Ramos (cell line): Measurements from ENCODE around the gene COG1.

Source experiments
- in situ Hi-C: fragments of 300-500 bp; cut with MboI; formaldehyde crosslinking; loops from one replicate; pipeline ENCODE4 v1.14.3; 2022; ENCODE audit warnings: low sequenced_read_pairs; ENCODE audit not compliant: unreplicated experiment

Gene COG1

GRCh38 chr17:73224663-73225305 is 31.9 kb downstream of the COG1 start:
- in situ Hi-C loops = no loop called here

GRCh38 chr17:73226556-73227172 is 33.8 kb downstream of the COG1 start:
- in situ Hi-C loops = no loop called here

- in situ Hi-C loops = no loop called here
These were observed 34.5 kb downstream of the COG1 start for GRCh38 chr17:73227379-73227778.

- in situ Hi-C loops = no loop called here
These were observed 35.1 kb downstream of the COG1 start for GRCh38 chr17:73227944-73228343.

GRCh38 chr17:73228748-73229236 is 35.9 kb downstream of the COG1 start:
- in situ Hi-C loops = no loop called here

- in situ Hi-C loops = no loop called here
These were observed 37.2 kb downstream of the COG1 start for GRCh38 chr17:73230088-73230487.

- in situ Hi-C loops = no loop called here
These were observed 38.5 kb downstream of the COG1 start for GRCh38 chr17:73231395-73231794.

- in situ Hi-C loops = no loop called here
These were observed 39.2 kb downstream of the COG1 start for GRCh38 chr17:73231841-73232586.

GRCh38 chr17:73232587-73233373 is 39.9 kb downstream of the COG1 start:
- in situ Hi-C loops = no loop called here

- in situ Hi-C loops = no loop called here
These were observed 41.9 kb downstream of the COG1 start for GRCh38 chr17:73234736-73235135.

GRCh38 chr17:73237714-73238113 is 44.9 kb downstream of the COG1 start:
- in situ Hi-C loops = no loop called here

GRCh38 chr17:73240561-73240960 is 47.7 kb downstream of the COG1 start:
- in situ Hi-C loops = no loop called here

GRCh38 chr17:73247726-73248125 is 54.9 kb downstream of the COG1 start:
- in situ Hi-C loops = no loop called here

- in situ Hi-C loops = no loop called here
These were observed 55.7 kb downstream of the COG1 start for GRCh38 chr17:73248532-73248931.

- in situ Hi-C loops = no loop called here
These were observed 56.8 kb downstream of the COG1 start for GRCh38 chr17:73249700-73250099.

GRCh38 chr17:73250851-73251640 is 58.2 kb downstream of the COG1 start:
- in situ Hi-C loops = no loop called here

- in situ Hi-C loops = no loop called here
These were observed 59.0 kb downstream of the COG1 start for GRCh38 chr17:73251871-73252270.

- in situ Hi-C loops = loop anchor here (5.0 kb wide), 1 partner anchor 117 kb away; no protein-coding TSS in a partner anchor
These were observed 62.9 kb downstream of the COG1 start for GRCh38 chr17:73255671-73256181.

- in situ Hi-C loops = loop anchor here (5.0 kb wide), 1 partner anchor 116 kb away; no protein-coding TSS in a partner anchor
These were observed 63.4 kb downstream of the COG1 start for GRCh38 chr17:73256220-73256619.
